CD4-positive, alpha-beta T cell treated with Interleukin-21 for 1 hour (primary cell): Measurements from ENCODE around the gene DAZ1.
"Not testable (repeated sequence)": the region's sequence is repeated elsewhere in the genome, so short reads cannot be mapped to it uniquely, and the experiment has no call there.

Experiments used
- DNase-seq: peaks from one replicate; pipeline ENCODE4 v3.0.0-alpha.2; 2020

The DAZ1 gene

GRCh38 chrY:23198908-23199307, at the start of gene DAZ1:
DAZ1 (minus strand) TSS chrY:23199008; CDS start chrY:23198800, 208 bp downstream.
- DNase-seq: not testable (repeated sequence)

GRCh38 chrY:23219233-23219632, 20.4 kb upstream of the DAZ1 start, which contains the start of gene DAZ2:
DAZ2 (plus strand) TSS chrY:23219533; CDS start chrY:23219741, 208 bp downstream.
- not testable (repeated sequence) for DNase-seq

GRCh38 chrY:23210681-23211080, 11.9 kb upstream of the DAZ1 start:
- DNase-seq: not testable (repeated sequence)

- DNase-seq: not testable (repeated sequence)
These were observed 11.1 kb upstream of the DAZ1 start for GRCh38 chrY:23209802-23210495.

- not testable (repeated sequence) for DNase-seq
These were observed 8.6 kb upstream of the DAZ1 start for GRCh38 chrY:23207455-23207854.
